Endodermal cell (in vitro differentiated cells): ENCODE results near the gene RGS3. TPM values are rescaled to one million over a fixed set of nuclear protein-coding genes. Genes with fewer than 3 reads are reported as not detected.

Source experiments
- DNase-seq: peaks from one replicate; pipeline ENCODE4 v3.0.0-alpha.2; 2017
- H3K27ac ChIP-seq: 2 replicates; pipeline ENCODE4 v1.5.1; 2013; ENCODE audit warnings: mild to moderate bottlenecking, low read depth, low read length, moderate library complexity
- H3K27me3 ChIP-seq: 2 replicates; pipeline ENCODE4 v1.6.1; 2013; ENCODE audit warnings: mild to moderate bottlenecking, low read length, moderate library complexity; ENCODE audit not compliant: insufficient read depth, control insufficient read depth, poor library complexity, severe bottlenecking
- H3K36me3 ChIP-seq: 2 replicates; pipeline ENCODE4 v1.7.0; 2013; ENCODE audit warnings: mild to moderate bottlenecking, low read length, moderate library complexity; ENCODE audit not compliant: control insufficient read depth, insufficient read depth
- H3K4me1 ChIP-seq: one replicate; pipeline ENCODE4 v1.7.0; 2013; ENCODE audit warnings: low read length; ENCODE audit not compliant: control insufficient read depth, insufficient read depth
- H3K4me3 ChIP-seq: 2 replicates; pipeline ENCODE4 v1.5.1; 2013; ENCODE audit warnings: mild to moderate bottlenecking, low read length, moderate library complexity
- H3K9ac ChIP-seq: 2 replicates; pipeline ENCODE4 v1.6.1; 2013; ENCODE audit warnings: mild to moderate bottlenecking, low read length, moderate library complexity; ENCODE audit not compliant: poor library complexity, severe bottlenecking; ENCODE audit errors: extremely low read depth
- H3K9me3 ChIP-seq: 2 replicates; pipeline ENCODE4 v1.6.1; 2013; ENCODE audit warnings: mild to moderate bottlenecking, low read length, moderate library complexity; ENCODE audit not compliant: control insufficient read depth
- H3K27ac Mint-ChIP-seq: 2 replicates; pipeline ENCODE4 v1.8.0; 2020; ENCODE audit warnings: mixed read lengths
- H3K27me3 Mint-ChIP-seq: 2 replicates; pipeline ENCODE4 v1.8.0; 2021; ENCODE audit warnings: mild to moderate bottlenecking, mixed read lengths; ENCODE audit not compliant: insufficient read depth
- H3K36me3 Mint-ChIP-seq: 2 replicates; pipeline ENCODE4 v1.8.0; 2020; ENCODE audit warnings: low read depth, mixed read lengths
- H3K4me1 Mint-ChIP-seq: 2 replicates; pipeline ENCODE4 v1.8.0; 2020; ENCODE audit warnings: mixed read lengths
- H3K4me3 Mint-ChIP-seq: 2 replicates; pipeline ENCODE4 v1.8.0; 2020; ENCODE audit warnings: mild to moderate bottlenecking, moderate library complexity, mixed read lengths
- H3K9me3 Mint-ChIP-seq: 2 replicates; pipeline ENCODE4 v1.8.0; 2020; ENCODE audit warnings: mild to moderate bottlenecking, mixed read lengths
- CTCF ChIP-seq: fragments of 200-600 bp; sonication (generic); conservative IDR thresholded peaks from 2 replicates; pipeline ENCODE4 v1.5.0; 2021; ENCODE audit warnings: antibody characterized with exemption, mild to moderate bottlenecking
- WGBS, 2 experiments: methylation state at CpG; one replicate each; pipeline versions ENCODE4 v1.1.5 to v1.1.7; 2013; ENCODE audit warnings: missing lambda C conversion rate in 2 of 2, mixed read lengths in 1 of 2; ENCODE audit not compliant: insufficient coverage in 1 of 2, insufficient read length in 1 of 2; 5-methylcytosine and 5-hydroxymethylcytosine counted together
- total RNA-seq, 2 donors: library from RNA; stranded (reverse); fragmentation: NEBNext Ultra II Directional in 1 of 2; extraction: Animal tissue kit (Norgen Biotek cat#: 25700) in 1 of 2; gene quantifications; 2 replicates in 1 of 2; 3 replicates in 1 of 2; pipeline ENCODE4 v1.2.1, GENCODE V29; 2021

RGS3 gene
- total RNA-seq, 2 donors from 2014 or later: 20.7 to 40.3 TPM

- H3K9me3 ChIP-seq: no peaks in the 10 kb centered on the region
- H3K4me3 Mint-ChIP-seq: no peak overlapping the region
- H3K36me3 ChIP-seq: no peaks in the 10 kb centered on the region
- no peak overlapping the region for H3K9ac ChIP-seq
- H3K27ac ChIP-seq: no peak overlapping the region
- DNase-seq: no peak
- WGBS, 2 experiments: 92 to 95% methylated on average over 3 to 5 of the region's 5 CpGs
- peaks cover 25% of the 10 kb centered on the region for H3K4me1 Mint-ChIP-seq
- peaks cover 3% of the 10 kb centered on the region for H3K4me1 ChIP-seq
- H3K27me3 ChIP-seq: no peaks in the 10 kb centered on the region
- H3K27ac Mint-ChIP-seq: no peak overlapping the region
- H3K36me3 Mint-ChIP-seq: no peaks in the 10 kb centered on the region
- H3K9me3 Mint-ChIP-seq: no peaks in the 10 kb centered on the region
- H3K4me3 ChIP-seq: no peak overlapping the region
- peaks cover 2% of the 10 kb centered on the region for H3K27me3 Mint-ChIP-seq
- TF ChIP-seq CTCF: no peak
Observed at GRCh38 chr9:113603773-113604172, 140.2 kb downstream of the RGS3 start.

- Histone ChIP-seq H3K4me3 (no peak overlapping the region), H3K27me3 (no peaks in the 10 kb centered on the region), H3K4me1 (peaks cover 3% of the 10 kb centered on the region), H3K27ac (no peak overlapping the region), H3K9me3 (no peaks in the 10 kb centered on the region), H3K36me3 (no peaks in the 10 kb centered on the region), H3K9ac (no peak overlapping the region)
- TF ChIP-seq CTCF: no peak
- DNase-seq: no peak
- no peaks in the 10 kb centered on the region for H3K36me3 Mint-ChIP-seq
- H3K9me3 Mint-ChIP-seq: no peaks in the 10 kb centered on the region
- H3K4me3 Mint-ChIP-seq: no peak overlapping the region
- peaks cover 26% of the 10 kb centered on the region for H3K4me1 Mint-ChIP-seq
- WGBS, 2 experiments: 94 to 100% methylated on average over 1 to 3 of the region's 3 CpGs
- H3K27me3 Mint-ChIP-seq: peaks cover 2% of the 10 kb centered on the region
- no peak overlapping the region for H3K27ac Mint-ChIP-seq
Observed at GRCh38 chr9:113604393-113604792, 140.9 kb downstream of the RGS3 start.

DNA sequence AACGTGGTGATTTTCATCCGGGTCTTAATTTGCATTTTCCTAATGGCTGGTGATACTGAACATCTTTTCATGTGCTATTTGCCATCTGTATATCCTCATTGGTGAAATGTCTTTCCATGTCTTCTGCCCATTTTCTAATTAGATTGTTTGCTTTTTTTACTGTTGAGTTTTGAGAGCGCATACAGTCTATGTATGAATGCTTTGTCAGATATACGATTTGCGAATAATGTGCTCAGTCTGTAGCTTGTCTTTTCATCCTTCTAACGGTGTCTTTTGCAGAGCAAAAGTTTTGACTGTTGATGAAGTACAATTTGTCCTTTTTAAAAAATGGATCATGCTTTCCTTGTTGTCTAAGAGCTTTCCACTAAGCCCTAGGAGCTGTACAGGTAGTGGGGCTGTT, 143.0 kb downstream of the RGS3 start:
- no peak overlapping the region for H3K9ac ChIP-seq
- H3K4me1 ChIP-seq: peaks cover 13% of the 10 kb centered on the region
- TF ChIP-seq CTCF: no peak
- Mint-ChIP-seq H3K27ac (no peak overlapping the region), H3K36me3 (no peaks in the 10 kb centered on the region), H3K9me3 (no peaks in the 10 kb centered on the region), H3K4me1 (peaks cover 43% of the 10 kb centered on the region), H3K27me3 (peaks cover 2% of the 10 kb centered on the region), H3K4me3 (no peak overlapping the region)
- no peak overlapping the region for H3K4me3 ChIP-seq
- WGBS, 2 experiments: 92 to 95% methylated on average over 6 of the region's 6 CpGs
- no peak overlapping the region for H3K27ac ChIP-seq
- no peaks in the 10 kb centered on the region for H3K36me3 ChIP-seq
- H3K27me3 ChIP-seq: no peaks in the 10 kb centered on the region
- H3K9me3 ChIP-seq: no peaks in the 10 kb centered on the region
- no peak for DNase-seq
